Limb (tissue), 2 donors: ENCODE results near the gene FAIM2.

Experiments used
- DNase-seq, 2 donors: peaks; one replicate each; pipeline ENCODE4 v3.0.0-alpha.2; 2016; ENCODE audit errors: extremely low spot score in 2 of 2

Gene FAIM2

GRCh38 chr12:49903700-49904423 lies at the start of gene FAIM2:
FAIM2 (minus strand) TSS chr12:49903900; CDS start chr12:49903792, 108 bp downstream.
- DNase-seq = peak; percentile 38 to 86

- no peak for DNase-seq
Measured at GRCh38 chr12:49953151-49953550, 49.5 kb upstream of the FAIM2 start.

- no peak for DNase-seq
Measured at GRCh38 chr12:49952391-49953055, 48.8 kb upstream of the FAIM2 start.

- DNase-seq = no peak
Measured at GRCh38 chr12:49951411-49952240, 47.9 kb upstream of the FAIM2 start.

GRCh38 chr12:49950273-49951251 lies 46.9 kb upstream of the FAIM2 start, which contains the start of gene AQP2:
AQP2 (plus strand) TSS chr12:49950737; CDS start chr12:49950831, 94 bp downstream.
- DNase-seq = no peak

GRCh38 chr12:49949866-49950265 lies 46.2 kb upstream of the FAIM2 start:
- no peak for DNase-seq

GRCh38 chr12:49948866-49949845 lies 45.5 kb upstream of the FAIM2 start:
- DNase-seq = no peak

GRCh38 chr12:49947593-49948226 lies 44.0 kb upstream of the FAIM2 start:
- no peak for DNase-seq

GRCh38 chr12:49946497-49946896 lies 42.8 kb upstream of the FAIM2 start:
- no peak for DNase-seq

- DNase-seq = no peak
Measured at GRCh38 chr12:49946086-49946485, 42.4 kb upstream of the FAIM2 start.

- DNase-seq = peak; percentile 78 to 88
Measured at GRCh38 chr12:49945394-49946080, 41.8 kb upstream of the FAIM2 start.

- no peak for DNase-seq
Measured at GRCh38 chr12:49944718-49945117, 41.0 kb upstream of the FAIM2 start.

GRCh38 chr12:49944046-49944445 lies 40.3 kb upstream of the FAIM2 start:
- no peak for DNase-seq

- no peak for DNase-seq
Measured at GRCh38 chr12:49943625-49943960, 39.9 kb upstream of the FAIM2 start.

GRCh38 chr12:49942921-49943624 lies 39.4 kb upstream of the FAIM2 start:
- no peak for DNase-seq

GRCh38 chr12:49942512-49942893 lies 38.8 kb upstream of the FAIM2 start:
- DNase-seq = no peak

- DNase-seq = no peak
Measured at GRCh38 chr12:49941556-49942511, 38.1 kb upstream of the FAIM2 start.
